Measurements from ENCODE around the gene KCTD16.

GRCh38 chr5:144332265-144332664 is 161.6 kb downstream of the KCTD16 start:
- TF ChIP-seq, protein P1, sequence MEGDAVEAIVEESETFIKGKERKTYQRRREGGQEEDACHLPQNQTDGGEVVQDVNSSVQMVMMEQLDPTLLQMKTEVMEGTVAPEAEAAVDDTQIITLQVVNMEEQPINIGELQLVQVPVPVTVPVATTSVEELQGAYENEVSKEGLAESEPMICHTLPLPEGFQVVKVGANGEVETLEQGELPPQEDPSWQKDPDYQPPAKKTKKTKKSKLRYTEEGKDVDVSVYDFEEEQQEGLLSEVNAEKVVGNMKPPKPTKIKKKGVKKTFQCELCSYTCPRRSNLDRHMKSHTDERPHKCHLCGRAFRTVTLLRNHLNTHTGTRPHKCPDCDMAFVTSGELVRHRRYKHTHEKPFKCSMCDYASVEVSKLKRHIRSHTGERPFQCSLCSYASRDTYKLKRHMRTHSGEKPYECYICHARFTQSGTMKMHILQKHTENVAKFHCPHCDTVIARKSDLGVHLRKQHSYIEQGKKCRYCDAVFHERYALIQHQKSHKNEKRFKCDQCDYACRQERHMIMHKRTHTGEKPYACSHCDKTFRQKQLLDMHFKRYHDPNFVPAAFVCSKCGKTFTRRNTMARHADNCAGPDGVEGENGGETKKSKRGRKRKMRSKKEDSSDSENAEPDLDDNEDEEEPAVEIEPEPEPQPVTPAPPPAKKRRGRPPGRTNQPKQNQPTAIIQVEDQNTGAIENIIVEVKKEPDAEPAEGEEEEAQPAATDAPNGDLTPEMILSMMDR (conservative IDR thresholded peaks at IDR 0.05; ENCODE audit: low read length): peak; percentile 50
- TF ChIP-seq EZH2phosphoT487 (IDR thresholded peaks at IDR 0.05; ENCODE audit: borderline replicate concordance): no peak

Measured in Loucy (cell line).